ENCODE measurements around the gene NLRP9. TPM values are rescaled to one million over a fixed set of nuclear protein-coding genes. Genes with fewer than 3 reads are reported as not detected.
"Not testable (repeated sequence)": the region's sequence is repeated elsewhere in the genome, so short reads cannot be mapped to it uniquely, and the experiment has no call there.

NLRP9 gene
- total RNA-seq, 4 donors from 2014 or later: not detected

DNA sequence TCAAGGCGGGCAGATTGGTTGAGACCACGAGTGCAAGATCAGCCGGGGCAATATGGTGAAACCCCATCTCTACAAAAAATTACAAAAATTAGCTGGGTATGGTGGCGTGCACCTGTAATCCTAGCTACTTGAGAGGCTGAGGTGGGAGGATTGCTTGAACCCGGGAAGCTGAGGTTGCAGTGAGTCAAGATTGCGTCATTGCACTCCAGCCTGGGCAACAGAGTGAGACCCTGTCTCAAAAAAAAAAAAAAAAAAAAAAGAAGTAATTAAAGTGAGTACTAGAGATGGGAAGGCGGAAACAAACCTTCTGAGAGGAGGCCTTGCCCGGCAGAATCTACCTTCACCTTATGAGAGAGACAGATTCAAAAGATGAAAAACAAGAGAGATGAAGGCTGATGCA lies 14.7 kb downstream of the NLRP9 start:
- WGBS, 2 donors (ENCODE audit: low coverage in 1 of 2): 85 to 91% methylated on average over 5 to 8 of the region's 8 CpGs
- peaks cover 27% of the 10 kb centered on the region for H3K27me3 ChIP-seq
- no peaks in the 10 kb centered on the region for H3K36me3 ChIP-seq
- TF ChIP-seq, protein P1, sequence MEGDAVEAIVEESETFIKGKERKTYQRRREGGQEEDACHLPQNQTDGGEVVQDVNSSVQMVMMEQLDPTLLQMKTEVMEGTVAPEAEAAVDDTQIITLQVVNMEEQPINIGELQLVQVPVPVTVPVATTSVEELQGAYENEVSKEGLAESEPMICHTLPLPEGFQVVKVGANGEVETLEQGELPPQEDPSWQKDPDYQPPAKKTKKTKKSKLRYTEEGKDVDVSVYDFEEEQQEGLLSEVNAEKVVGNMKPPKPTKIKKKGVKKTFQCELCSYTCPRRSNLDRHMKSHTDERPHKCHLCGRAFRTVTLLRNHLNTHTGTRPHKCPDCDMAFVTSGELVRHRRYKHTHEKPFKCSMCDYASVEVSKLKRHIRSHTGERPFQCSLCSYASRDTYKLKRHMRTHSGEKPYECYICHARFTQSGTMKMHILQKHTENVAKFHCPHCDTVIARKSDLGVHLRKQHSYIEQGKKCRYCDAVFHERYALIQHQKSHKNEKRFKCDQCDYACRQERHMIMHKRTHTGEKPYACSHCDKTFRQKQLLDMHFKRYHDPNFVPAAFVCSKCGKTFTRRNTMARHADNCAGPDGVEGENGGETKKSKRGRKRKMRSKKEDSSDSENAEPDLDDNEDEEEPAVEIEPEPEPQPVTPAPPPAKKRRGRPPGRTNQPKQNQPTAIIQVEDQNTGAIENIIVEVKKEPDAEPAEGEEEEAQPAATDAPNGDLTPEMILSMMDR (IDR thresholded peaks at IDR 0.05): no peak
- no peak for TF ChIP-seq EP300 (IDR thresholded peaks at IDR 0.05; ENCODE audit: low read depth)
- TF ChIP-seq POLR2A (IDR thresholded peaks at IDR 0.05): no peak
- no peak for TF ChIP-seq POLR2AphosphoS5 (IDR thresholded peaks at IDR 0.05)
- intact Hi-C loops (cut with DNase I; ENCODE audit: low total_unique reads): no loop called here
- H3K4me3 ChIP-seq: no peak overlapping the region
- no peaks in the 10 kb centered on the region for H3K9me3 ChIP-seq
- DNase-seq: no peak
- no peak overlapping the region for H3K27ac ChIP-seq
- in situ Hi-C loops (cut with MboI; ENCODE audit: low pct_ligation_motif_present in 1 of 4, low pct_unique_long_range_greater_than_20kb in 1 of 4, low sequenced_read_pairs in 3 of 4): no loop called here
- no peaks in the 10 kb centered on the region for H3K4me1 ChIP-seq

DNA sequence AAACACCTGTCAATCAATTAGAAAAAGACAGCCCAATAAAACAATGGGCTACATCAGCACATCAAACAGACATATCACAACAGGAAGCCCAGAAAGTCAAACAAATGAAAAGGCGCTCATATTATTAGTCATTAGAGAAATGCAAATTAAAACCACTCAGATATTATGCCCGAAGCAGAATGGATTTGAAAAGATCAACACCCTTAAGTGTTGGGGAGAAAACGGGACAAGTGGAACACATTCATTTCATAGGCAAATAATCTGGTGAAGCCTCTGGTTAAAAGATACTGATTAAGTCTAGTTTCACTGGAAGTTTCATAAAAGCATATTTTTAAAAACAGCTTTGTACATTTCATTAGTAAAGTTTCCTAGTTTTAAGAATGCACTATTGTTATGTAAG lies 17.4 kb downstream of the NLRP9 start:
- Histone ChIP-seq H3K27ac (no peak overlapping the region), H3K4me1 (no peaks in the 10 kb centered on the region), H3K9me3 (no peaks in the 10 kb centered on the region), H3K36me3 (no peaks in the 10 kb centered on the region), H3K4me3 (no peak overlapping the region), H3K27me3 (peaks cover 35% of the 10 kb centered on the region)
- in situ Hi-C loops (cut with MboI; ENCODE audit: low pct_ligation_motif_present in 1 of 4, low pct_unique_long_range_greater_than_20kb in 1 of 4, low sequenced_read_pairs in 3 of 4) (no loop called here), intact Hi-C loops (cut with DNase I; ENCODE audit: low total_unique reads) (no loop called here)
- DNase-seq: no peak
- WGBS, 2 donors (ENCODE audit: low coverage in 1 of 2): 82 to 95% methylated on average over 3 of the region's 3 CpGs
- TF ChIP-seq POLR2AphosphoS5 (IDR thresholded peaks at IDR 0.05) (no peak), POLR2A (IDR thresholded peaks at IDR 0.05) (no peak), EP300 (IDR thresholded peaks at IDR 0.05; ENCODE audit: low read depth) (no peak)
- TF ChIP-seq, protein P1 (IDR thresholded peaks at IDR 0.05): no peak

- no peak overlapping the region for H3K4me3 ChIP-seq
- DNase-seq: no peak
- no peak overlapping the region for H3K27ac ChIP-seq
- H3K27me3 ChIP-seq: peaks cover 40% of the 10 kb centered on the region
- intact Hi-C loops (cut with DNase I; ENCODE audit: low total_unique reads): no loop called here
- no peaks in the 10 kb centered on the region for H3K36me3 ChIP-seq
- in situ Hi-C loops (cut with MboI; ENCODE audit: low pct_ligation_motif_present in 1 of 4, low pct_unique_long_range_greater_than_20kb in 1 of 4, low sequenced_read_pairs in 3 of 4): no loop called here
- WGBS, 2 donors (ENCODE audit: low coverage in 1 of 2): 69 to 76% methylated on average over 4 to 5 of the region's 5 CpGs
- no peaks in the 10 kb centered on the region for H3K4me1 ChIP-seq
- H3K9me3 ChIP-seq: no peaks in the 10 kb centered on the region
- TF ChIP-seq, protein P1 (IDR thresholded peaks at IDR 0.05): no peak
- TF ChIP-seq POLR2A (IDR thresholded peaks at IDR 0.05) (no peak), POLR2AphosphoS5 (IDR thresholded peaks at IDR 0.05) (no peak)
Measured at GRCh38 chr19:55720214-55720746, 17.9 kb downstream of the NLRP9 start.

GRCh38 chr19:55717879-55718711 lies 20.1 kb downstream of the NLRP9 start:
- H3K4me3 ChIP-seq; H3K36me3 ChIP-seq; in situ Hi-C loops (cut with MboI; ENCODE audit: low pct_ligation_motif_present in 1 of 4, low pct_unique_long_range_greater_than_20kb in 1 of 4, low sequenced_read_pairs in 3 of 4); H3K4me1 ChIP-seq; H3K27ac ChIP-seq; intact Hi-C loops (cut with DNase I; ENCODE audit: low total_unique reads); H3K9me3 ChIP-seq; DNase-seq: not testable (repeated sequence)
- 72 to 75% methylated on average over 5 to 13 of the region's 13 CpGs for WGBS, 2 donors (ENCODE audit: low coverage in 1 of 2)
- peaks cover 51% of the 10 kb centered on the region for H3K27me3 ChIP-seq

All from transverse colon (tissue), 4 donors.